ENCODE measurements around the gene MRPS34.
"Not testable (repeated sequence)": the region's sequence is repeated elsewhere in the genome, so short reads cannot be mapped to it uniquely, and the experiment has no call there.

The MRPS34 gene

GRCh38 chr16:1747934-1748333 is 25.0 kb downstream of the MRPS34 start:
- DNase-seq = no peak

DNA sequence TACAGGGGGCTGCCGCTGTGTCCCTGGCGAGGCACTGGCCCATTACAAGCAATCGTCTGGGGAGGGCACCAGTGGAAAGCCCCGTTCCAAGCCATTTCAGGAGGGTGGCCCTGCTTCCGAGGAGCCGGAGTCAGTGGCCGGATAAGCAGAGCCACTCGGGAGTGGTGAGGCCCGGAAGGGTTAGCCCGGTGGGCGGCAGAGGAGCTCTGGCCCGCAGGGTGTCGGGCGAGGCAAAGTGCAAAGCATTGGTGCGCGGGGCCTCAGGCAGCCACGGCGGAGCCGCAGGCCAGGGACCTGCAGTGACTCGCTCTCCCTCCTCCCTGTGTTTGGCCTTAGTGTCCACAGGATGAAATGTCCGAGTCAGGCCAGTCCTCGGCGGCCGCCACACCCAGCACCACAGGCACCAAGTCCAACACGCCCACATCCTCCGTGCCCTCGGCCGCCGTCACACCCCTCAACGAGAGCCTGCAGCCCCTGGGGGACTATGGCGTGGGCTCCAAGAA is 26.2 kb downstream of the MRPS34 start:
- no peak for DNase-seq

DNA sequence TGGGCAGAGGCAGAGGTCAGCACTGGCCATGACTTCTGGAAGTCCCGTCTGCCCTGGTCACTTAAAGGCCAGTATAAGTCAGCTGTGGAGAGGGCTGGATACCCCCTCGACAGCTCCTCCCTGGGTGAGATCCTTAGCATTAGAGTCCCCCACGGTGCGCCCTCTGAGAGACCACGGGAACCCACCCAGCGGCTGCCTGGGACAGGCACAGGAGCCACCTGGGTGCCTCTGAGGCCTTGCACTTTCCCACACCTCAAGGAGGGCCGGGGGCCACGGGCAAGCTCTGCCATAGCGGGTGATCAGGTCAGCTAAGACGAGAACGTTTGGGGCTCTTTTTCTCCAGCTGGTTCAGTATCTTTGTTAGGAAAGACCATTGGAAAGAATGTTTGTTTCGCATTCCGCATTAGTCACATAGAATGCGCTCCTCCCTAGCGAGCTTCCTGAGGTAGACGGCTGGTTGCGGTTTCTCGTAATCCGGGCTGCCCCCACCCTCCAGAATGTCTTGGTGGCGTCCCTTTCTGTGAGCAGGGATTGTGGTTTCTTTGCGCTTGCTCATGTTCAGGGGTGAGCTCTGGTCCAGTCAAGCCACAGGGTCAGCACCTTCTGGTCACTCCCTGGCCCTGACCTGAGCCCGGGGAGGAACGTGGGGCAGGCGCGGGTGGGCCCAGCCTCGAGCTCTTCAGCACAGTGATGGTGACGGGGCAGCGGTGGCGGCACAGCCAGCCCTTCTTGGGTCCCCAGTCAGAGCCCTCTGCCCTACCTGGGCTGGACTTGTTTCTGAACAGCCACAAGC is 26.8 kb downstream of the MRPS34 start:
- DNase-seq = peak; percentile 91

DNA sequence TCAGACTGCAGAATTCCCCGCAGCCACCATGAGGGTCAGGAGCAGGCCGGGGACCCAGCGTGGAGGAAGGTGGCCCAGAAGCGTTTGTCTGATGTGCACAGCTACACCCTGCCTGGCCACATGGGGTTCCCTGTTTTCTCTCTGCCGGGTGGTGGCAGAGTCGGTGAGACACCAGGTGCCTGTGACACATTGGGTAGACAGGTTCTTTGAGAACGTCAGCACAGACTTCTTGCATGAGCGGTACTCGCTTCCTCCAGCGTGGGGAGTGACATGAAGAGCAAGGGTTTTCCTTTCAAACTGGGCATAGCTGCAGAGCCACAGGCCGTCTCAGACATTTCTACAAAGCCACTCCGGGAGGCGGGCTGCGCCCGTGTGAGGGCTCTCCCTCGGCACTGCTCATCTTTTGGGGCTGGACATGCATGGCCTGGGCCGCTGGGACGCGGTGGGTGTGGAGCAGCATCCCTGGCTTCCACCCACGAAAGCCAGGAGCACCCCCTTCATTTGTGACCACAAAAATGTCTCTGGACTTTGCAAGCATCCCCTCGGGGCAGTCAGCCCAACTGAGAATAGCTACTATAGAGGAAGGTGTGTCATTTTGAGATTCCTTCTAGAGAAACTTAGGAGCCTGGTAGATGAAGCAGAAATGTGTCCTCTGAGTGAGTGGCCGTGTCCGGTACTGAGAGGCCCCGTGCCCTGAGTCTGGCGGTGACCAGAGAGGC is 27.6 kb downstream of the MRPS34 start:
- peak; percentile 92 for DNase-seq

DNA sequence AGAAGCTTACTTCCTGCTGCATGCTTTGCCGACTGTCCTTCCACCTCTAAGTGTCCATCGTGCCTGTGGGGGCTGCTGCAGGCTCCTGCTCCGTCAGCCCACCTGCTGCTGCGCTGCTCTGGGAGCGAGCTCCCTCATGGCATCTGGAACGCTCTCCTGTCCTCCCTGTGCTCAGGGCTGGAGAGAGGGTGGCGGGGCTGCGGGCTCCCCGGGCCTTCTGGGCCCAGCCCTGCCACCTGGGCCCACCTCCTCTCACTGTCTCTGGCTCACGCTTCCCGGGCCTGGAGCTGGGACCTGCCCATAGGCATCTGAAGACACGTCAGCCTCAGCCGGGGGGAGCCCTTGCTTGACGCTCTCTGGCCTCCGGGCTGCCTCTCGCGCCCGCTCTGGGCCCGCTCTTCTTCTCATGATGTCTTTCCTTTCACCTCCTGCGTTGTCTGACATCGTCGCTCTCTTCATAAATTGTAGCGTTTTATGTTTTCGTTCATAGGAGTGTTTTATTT is 28.5 kb downstream of the MRPS34 start:
- no peak for DNase-seq

DNA sequence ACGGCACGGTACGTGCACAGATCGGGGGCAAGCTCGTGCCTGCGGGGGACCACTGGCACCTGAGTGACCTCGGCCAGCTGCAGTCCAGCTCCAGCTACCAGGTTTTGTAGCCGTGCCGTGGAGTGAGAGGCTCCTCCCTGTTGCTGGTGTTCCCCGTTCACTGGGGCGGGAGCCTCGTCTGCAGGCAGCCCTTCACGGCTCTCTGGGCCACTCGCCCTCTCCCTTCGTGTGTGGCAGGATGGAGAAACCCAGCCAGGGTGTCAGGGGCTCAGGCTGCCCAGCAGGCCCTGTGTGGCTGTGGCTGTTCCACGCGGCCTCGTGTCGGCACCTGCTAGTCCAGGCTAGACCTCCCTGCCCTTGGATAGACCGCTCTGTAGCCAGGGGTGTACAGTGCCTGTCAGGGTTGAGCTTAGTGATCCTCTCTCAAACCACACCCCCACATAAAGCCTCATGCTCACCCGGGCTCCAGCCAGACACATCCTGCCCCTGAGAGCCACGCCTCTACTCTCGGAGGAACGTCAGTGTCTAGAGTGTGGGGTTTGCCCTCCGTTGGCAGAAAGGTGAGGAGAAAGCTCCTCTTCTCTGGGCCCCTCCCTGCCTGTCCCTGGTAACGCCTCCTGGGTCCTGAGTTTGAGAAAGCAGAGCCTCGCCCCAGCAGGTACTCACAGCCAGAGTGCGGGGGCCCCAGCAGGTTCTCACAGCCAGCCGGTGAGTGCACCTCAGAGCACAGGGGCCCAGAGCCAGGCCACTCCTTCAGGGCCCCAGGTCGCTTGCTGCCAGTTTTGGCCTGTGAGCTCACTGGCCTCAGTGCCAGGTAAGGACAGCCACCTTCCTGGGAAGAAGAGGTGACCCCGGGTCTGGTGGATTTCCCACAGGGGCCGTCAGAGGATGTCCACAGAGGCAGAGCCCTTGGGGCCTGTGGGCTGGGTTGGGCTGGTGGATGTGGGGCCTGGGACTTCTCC is 29.3 kb downstream of the MRPS34 start:
- DNase-seq = no peak

DNA sequence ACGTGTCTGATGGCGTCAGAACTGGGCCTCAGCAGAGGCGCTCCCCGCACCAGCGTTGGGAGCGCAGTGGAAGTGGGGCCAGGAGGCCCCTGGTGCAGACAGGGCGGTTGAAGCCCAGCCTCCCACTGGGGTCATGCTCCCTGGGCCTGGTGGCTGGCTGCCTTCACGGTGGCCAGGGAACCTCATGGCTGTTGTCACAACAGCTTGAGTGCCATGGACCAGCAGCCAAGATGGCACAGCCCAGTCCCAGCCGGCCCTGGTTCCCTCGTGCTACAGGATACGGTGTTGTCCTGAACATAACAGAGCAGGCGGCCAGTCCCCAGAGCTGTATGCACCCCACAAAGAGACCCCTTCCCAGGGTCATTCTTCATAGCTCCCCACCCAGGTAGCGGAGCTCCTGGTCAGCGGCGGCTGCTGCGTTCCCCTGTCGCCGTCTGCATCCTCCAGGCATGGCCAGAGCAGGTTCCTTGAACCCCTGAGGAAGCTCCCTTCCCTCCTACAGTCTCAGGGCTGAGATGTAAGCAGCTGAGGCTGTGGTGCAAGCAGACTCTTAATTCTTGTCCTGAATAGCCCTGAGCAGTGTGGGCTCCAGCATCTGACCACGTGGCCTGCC is 31.3 kb downstream of the MRPS34 start:
- DNase-seq = no peak

- no peak for DNase-seq
Observed at GRCh38 chr16:1740781-1741490, 32.0 kb downstream of the MRPS34 start.

DNA sequence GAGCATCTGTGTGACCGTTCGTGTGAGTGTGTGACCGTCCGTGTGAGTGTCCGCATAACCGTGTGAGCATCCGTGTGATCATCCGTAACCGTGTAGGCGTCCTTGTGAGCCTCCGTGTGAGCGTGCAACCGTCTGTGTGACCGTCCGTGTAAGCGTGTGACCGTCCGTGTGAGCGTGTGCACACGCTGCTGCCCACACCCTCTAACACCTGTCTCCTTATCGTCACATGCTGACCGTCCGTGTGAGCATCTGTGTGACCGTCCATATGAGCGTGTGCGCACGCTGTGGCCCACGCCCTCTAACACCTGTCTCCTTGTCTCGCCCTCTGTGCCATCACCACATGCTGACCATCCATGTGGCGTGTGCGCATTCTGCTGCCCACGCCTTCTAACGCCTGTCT is 32.7 kb downstream of the MRPS34 start:
- no peak for DNase-seq

DNA sequence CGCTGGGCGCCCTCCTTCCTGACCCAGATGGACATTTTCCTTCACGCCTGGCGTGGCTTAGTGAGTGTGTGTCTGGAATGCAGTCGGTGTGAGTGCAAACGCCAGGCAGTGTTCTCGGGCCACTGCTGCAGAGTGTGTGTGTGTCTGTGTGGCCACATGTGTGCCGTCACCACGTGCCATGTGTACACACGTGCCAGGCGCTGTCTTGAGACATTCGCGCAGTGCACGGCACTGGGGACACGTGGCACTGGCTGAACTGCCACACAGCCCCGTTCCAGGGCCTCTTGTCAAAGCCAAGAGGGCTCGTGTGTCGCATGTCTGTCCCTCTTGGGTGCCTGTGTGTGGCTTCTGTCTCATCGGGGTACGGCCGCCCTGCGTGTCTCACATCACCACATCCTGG is 38.1 kb downstream of the MRPS34 start:
- no peak for DNase-seq

DNA sequence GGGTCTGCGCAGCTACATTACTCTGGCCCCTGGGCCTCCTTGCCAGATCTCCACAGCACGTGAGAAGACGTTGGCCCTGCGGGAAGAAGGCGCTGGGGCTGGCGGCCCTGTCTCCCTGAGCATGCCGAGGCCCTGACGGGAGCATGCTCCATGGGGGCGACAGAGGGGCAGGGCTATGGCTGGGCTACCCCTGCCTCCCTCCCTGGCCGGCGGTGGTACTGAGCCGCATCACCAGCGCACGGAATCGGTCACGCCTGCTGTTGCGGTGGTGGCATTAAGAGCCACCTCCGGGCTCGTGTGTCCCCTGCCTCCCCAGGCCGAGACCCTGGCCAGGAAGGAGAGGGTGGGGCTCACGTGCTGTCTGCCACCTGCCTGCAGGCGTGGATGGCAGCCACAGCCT is 38.8 kb downstream of the MRPS34 start:
- no peak for DNase-seq

- not testable (repeated sequence) for DNase-seq
Observed at GRCh38 chr16:1732551-1732987, 40.4 kb downstream of the MRPS34 start.

DNA sequence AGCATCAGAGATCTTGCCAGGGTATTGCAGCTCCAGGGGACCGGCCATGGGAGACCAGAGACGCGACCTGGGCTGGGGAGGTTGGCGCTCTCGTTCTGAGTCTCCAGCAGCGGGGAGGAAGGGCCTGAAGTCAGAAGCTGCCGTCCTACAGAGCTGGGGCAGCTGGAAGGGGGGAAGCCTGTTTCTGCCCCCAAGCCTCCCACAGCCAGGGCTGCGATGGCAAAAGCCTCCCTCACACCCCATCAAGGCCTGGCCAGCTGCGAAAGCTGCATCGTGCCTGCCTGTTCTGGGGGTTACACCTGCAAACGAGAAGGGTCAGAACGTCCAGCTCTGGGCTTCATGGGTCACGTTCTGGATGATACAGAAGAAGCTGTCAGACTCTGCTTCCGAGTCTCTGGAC is 40.9 kb downstream of the MRPS34 start:
- no peak for DNase-seq

DNA sequence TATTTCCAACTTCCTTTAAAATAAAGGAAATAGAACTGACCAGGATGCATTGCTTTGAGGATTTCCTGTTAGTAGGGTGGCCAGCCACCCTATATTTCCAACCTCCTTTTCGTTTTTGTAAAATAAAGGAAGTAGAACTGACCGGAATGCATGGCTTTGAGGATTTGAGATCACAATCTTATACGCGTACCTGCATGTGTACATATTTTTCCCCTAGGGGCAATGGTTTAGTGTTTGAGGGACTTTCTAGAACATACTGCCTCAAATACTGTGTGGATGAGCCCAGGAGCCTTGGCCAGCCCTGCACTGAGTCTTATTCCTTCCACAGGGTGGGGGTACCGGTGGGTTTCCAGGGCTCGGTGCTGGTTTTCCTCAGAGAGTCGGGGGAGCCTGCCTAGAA is 41.3 kb downstream of the MRPS34 start:
- no peak for DNase-seq

GRCh38 chr16:1731073-1731472 is 41.9 kb downstream of the MRPS34 start:
- no peak for DNase-seq

- DNase-seq = no peak
Observed at GRCh38 chr16:1729445-1729844, 43.5 kb downstream of the MRPS34 start.

DNA sequence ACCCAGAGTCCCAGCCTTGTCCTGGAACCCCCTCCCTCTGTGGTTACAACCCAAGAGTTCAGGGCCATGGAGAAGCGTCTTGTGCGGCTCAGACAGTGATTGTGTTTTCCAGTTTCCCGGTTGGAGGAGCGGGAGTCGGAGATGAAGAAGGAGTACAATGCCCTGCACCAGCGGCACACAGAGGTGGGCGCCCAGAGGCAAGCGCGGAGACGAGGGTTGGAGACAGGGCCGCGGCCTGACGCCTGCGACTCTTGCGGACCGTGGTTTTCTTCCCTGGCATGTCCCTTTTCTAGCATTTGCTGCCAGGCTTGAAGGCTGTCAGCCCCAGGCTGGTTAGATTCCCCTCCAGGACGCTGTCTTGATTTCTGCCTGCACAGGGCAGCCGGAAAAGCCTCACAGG is 43.9 kb downstream of the MRPS34 start:
- DNase-seq = no peak

DNA sequence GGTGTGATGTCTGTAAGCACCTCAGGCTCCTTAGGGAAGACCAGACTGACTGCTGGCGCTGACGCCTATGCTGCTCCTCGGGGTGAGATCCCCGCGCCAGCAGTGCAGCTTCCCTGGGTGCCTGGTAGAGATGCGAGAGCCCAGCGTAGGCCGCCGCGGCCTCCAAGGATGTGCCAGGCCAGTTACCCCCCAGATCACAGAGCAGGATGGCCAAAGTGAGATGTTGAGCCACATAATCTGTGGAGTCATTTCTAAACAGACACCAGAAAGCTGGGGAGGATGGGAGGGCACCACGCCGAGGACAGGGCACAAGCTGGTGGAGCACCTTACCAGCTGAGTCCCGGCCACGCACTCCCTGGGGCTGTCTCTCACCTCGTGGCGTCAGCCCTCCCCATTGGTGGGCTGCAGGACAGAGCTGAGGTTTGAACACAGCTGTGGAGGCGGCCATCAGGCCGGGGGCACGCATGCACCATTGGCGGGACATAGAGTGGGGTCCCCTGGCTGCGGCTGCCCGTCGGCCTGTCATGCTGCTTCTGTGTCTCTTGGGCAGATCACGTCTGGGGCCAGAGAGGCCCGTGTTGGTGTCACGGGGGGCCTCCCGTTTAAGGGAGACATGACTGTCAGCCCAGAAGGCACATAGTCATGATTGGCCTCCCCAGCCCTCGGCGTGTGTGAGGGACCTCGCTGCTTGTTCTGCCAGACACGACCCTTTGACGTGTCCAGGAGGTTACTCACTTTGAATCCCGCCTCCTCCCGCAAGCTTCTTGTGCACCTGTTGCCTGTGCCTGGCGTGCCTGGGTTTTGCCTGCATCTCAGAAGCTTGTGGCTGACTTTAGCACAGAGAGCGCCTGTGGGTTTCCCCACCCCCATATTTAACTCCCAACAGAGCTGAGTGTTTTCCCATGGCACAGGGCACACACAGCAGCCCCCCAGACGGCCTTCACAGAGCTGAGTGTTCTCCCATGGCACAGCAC is 45.0 kb downstream of the MRPS34 start:
- DNase-seq = no peak

DNA sequence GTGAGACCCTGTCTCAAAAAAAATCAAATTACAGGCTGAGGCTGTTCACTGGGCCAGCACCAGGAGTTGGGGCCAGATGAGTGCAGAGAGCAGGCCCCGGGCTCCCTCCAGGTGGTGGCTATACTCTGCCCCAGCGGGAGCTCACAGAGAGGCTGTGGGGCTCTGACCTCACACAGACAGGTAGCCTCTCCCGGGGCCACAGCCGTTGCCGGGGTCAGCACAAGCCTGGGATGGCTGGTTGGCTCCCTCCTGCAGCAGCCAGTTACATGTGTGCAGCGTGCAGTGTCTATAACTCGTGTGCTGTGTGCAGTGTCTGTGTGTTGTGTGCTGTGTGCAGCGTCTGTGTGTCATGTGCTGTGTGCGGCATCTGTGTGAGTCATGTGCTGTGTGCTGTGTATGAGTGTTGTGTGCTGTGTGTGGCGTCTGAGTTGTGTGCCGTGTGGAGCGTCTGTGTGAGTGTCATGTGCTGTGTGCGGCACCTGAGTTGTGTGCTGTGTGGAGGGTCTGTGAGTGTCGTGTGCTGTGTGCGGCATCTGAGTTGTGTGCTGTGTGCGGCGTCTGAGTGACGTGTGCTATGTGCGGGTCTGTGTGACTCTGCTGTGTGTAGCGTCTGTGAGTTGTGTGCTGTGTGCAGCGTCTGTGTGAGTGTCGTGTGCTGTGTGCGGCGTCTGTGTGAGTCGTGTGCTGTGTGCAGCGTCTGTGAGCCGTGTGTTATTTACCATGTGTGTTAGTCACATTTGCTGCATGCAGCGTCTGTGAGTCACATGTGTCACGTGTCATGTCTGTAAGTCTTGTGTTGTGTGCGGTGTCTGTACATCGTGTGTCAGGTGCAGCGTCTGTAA is 46.1 kb downstream of the MRPS34 start:
- no peak for DNase-seq

DNA sequence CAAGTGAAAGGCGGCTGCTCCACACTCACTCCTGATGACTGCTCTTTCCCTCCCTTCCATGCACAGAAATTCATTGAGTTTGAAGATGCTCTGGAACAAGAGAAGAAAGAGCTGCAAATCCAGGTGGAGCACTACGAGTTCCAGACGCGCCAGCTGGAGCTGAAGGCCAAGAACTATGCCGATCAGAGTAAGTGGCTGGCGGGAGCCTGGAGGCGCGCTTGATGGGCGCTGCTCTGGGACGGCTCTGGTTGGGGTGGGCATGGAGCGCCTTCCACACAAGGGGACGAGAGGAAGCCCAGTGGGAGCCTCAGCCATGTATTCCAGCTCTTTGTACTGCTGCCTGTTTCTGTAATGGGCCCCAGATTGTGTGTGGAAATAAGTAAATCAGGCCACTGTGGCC is 48.4 kb downstream of the MRPS34 start:
- DNase-seq = no peak

Measured in fibroblast of upper back skin (primary cell).